Suprapubic skin (tissue), 4 donors: ENCODE results near the gene TAOK1.

Experiments used
- POLR2A ChIP-seq, 2 donors: fragments of 450-650 bp; IDR thresholded peaks; one replicate each; pipeline ENCODE4 v1.6.1; 2017; ENCODE audit warnings: antibody characterized with exemption in 2 of 2, mild to moderate bottlenecking in 2 of 2, moderate library complexity in 2 of 2
- POLR2AphosphoS5 ChIP-seq, 3 donors: sonication (generic); formaldehyde crosslinking; IDR thresholded peaks; one replicate each; pipeline ENCODE4 v1.6.1; 2017; ENCODE audit warnings: antibody characterized with exemption in 3 of 3
- TF ChIP-seq, protein P1 (sequence below), 2 donors: fragments of 200-600 bp in 1 of 2; fragments of 450-650 bp in 1 of 2; sonication (generic) in 1 of 2; IDR thresholded peaks; one replicate each; pipeline ENCODE4 v1.5.1; 2016 to 2019; ENCODE audit warnings: antibody characterized with exemption in 2 of 2, mild to moderate bottlenecking in 1 of 2, moderate library complexity in 1 of 2

DNA sequence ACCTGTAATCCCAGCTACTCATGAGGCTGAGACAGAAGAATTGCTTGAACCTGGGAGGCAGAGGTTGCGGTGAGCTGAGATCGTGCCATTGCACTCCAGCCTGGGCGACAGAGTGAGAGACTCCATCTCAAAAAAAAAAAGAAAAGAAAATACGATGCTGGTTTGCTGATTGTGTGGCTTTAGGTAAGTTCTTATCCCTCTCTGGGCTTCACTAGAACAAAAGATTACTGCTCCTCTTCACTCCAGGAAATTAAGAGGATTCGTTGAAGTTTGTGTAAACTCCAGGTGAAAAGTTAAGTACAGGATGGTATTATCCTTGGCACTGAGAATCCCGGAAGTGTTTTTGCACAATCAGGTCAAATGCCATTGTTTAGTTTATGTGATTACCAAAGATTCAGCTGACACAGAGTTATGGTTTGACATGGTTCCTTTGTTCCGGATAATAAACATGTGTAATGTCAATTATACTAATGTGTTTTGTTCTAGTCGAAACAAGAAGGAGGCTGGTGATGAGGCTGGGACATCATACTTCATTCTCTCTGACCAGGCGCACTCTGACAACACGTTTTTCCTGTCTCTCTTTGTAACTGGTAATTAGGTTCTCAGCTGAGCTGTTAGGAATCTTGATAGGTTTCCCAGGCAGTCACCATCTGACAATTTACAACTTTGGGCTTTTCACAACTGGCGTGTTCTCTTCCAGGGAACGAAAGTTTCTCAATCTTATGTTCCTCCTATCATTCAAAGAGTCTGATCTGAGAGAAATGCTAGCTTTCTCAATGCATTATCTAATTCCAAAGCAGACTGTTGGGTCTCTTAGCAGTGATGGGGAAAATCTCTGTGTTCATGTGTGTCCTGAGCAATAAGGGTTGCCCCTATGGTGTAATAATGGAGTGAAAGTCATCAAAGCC, 10.8 kb upstream of the TAOK1 start:
- TF ChIP-seq POLR2AphosphoS5 (IDR thresholded peaks at IDR 0.05) (no peak), POLR2A (IDR thresholded peaks at IDR 0.05) (no peak)
- TF ChIP-seq, protein P1, sequence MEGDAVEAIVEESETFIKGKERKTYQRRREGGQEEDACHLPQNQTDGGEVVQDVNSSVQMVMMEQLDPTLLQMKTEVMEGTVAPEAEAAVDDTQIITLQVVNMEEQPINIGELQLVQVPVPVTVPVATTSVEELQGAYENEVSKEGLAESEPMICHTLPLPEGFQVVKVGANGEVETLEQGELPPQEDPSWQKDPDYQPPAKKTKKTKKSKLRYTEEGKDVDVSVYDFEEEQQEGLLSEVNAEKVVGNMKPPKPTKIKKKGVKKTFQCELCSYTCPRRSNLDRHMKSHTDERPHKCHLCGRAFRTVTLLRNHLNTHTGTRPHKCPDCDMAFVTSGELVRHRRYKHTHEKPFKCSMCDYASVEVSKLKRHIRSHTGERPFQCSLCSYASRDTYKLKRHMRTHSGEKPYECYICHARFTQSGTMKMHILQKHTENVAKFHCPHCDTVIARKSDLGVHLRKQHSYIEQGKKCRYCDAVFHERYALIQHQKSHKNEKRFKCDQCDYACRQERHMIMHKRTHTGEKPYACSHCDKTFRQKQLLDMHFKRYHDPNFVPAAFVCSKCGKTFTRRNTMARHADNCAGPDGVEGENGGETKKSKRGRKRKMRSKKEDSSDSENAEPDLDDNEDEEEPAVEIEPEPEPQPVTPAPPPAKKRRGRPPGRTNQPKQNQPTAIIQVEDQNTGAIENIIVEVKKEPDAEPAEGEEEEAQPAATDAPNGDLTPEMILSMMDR (IDR thresholded peaks at IDR 0.05) = no peak
